Natural killer cell (primary cell): ENCODE data around the gene SKA3. TPM values are rescaled to one million over a fixed set of nuclear protein-coding genes. Genes with fewer than 3 reads are reported as not detected.
A peak's percentile ranks its signal among the peaks of the same experiment; 100 is the strongest.

Experiments
- ATAC-seq, 3 donors: fragments of 150-1000 bp in 2 of 3; fragments of 200-7000 bp in 1 of 3; cut with Tn5 transposase; 1 replicate in 1 of 3; 2 replicates in 2 of 3; pipeline ENCODE4 v1.10.0; 2021; ENCODE audit warnings: mild to moderate bottlenecking in 2 of 3, moderate library complexity in 2 of 3
- DNase-seq, 2 donors: peaks; one replicate each; pipeline versions ENCODE4 v3.0.0 to v3.0.0-alpha.2; 2013 to 2021; ENCODE audit warnings: mixed read lengths in 1 of 2
- H3K27ac ChIP-seq: one replicate; pipeline ENCODE4 v1.5.1; 2013; ENCODE audit warnings: mild to moderate bottlenecking, low read length
- H3K27me3 ChIP-seq: one replicate; pipeline ENCODE4 v1.6.1; 2013; ENCODE audit warnings: low read length; ENCODE audit not compliant: control insufficient read depth, insufficient read depth
- H3K36me3 ChIP-seq: one replicate; pipeline ENCODE4 v1.6.1; 2013; ENCODE audit warnings: low read length; ENCODE audit not compliant: control insufficient read depth, insufficient read depth
- H3K4me1 ChIP-seq: one replicate; pipeline ENCODE4 v1.6.1; 2013; ENCODE audit warnings: low read length; ENCODE audit not compliant: control insufficient read depth, insufficient read depth
- H3K4me3 ChIP-seq: one replicate; pipeline ENCODE4 v1.5.1; 2013; ENCODE audit warnings: low read length
- H3K9me3 ChIP-seq: one replicate; pipeline ENCODE4 v1.6.1; 2013; ENCODE audit warnings: low read length; ENCODE audit not compliant: control insufficient read depth, insufficient read depth
- H3K27ac Mint-ChIP-seq, 2 donors: one replicate each; pipeline ENCODE4 v1.8.0; 2022; ENCODE audit warnings: mild to moderate bottlenecking in 2 of 2, mixed read lengths in 2 of 2, moderate library complexity in 1 of 2
- H3K27me3 Mint-ChIP-seq, 2 donors: one replicate each; pipeline ENCODE4 v1.8.0; 2022; ENCODE audit warnings: low read depth in 2 of 2, mixed read lengths in 2 of 2
- H3K36me3 Mint-ChIP-seq: one replicate; pipeline ENCODE4 v1.8.0; 2022; ENCODE audit warnings: mixed read lengths
- H3K4me1 Mint-ChIP-seq, 2 donors: one replicate each; pipeline ENCODE4 v1.8.0; 2022; ENCODE audit warnings: mixed read lengths in 2 of 2
- H3K4me3 Mint-ChIP-seq: one replicate; pipeline ENCODE4 v1.8.0; 2022; ENCODE audit warnings: mild to moderate bottlenecking, moderate library complexity, mixed read lengths
- H3K9me3 Mint-ChIP-seq, 2 donors: one replicate each; pipeline ENCODE4 v1.8.0; 2022; ENCODE audit warnings: mixed read lengths in 2 of 2
- WGBS: methylation state at CpG from one replicate; pipeline ENCODE4 v1.1.7; 2013; ENCODE audit warnings: missing lambda C conversion rate; ENCODE audit not compliant: insufficient coverage; 5-methylcytosine and 5-hydroxymethylcytosine counted together
- intact Hi-C: fragments of 100-400 bp; cut with micrococcal nuclease; formaldehyde crosslinking; loops from one replicate; pipeline ENCODE4 v1.14.2; 2022
- total RNA-seq, 4 donors: library from RNA; stranded (reverse); fragments of 120-200 nt in 1 of 4; gene quantifications; one replicate each; pipeline versions ENCODE4 v1.2.3 to v1.2.4, GENCODE V29; 2013 to 2022
- TF ChIP-seq, protein P1 (sequence below): fragments of 200-600 bp; IDR thresholded peaks from one replicate; pipeline ENCODE4 v1.8.0; 2022; ENCODE audit warnings: antibody characterized with exemption

The SKA3 gene
- total RNA-seq, 3 donors from 2014 or later (not counting 1 experiment from before 2014, with no cell fraction given) = 1.3 to 3.2 (median 1.4) TPM

- Histone ChIP-seq H3K36me3 (peaks cover 23% of the 10 kb centered on the region), H3K4me1 (no peaks in the 10 kb centered on the region), H3K27me3 (no peaks in the 10 kb centered on the region), H3K4me3 (no peak overlapping the region), H3K27ac (no peak overlapping the region), H3K9me3 (no peaks in the 10 kb centered on the region)
- 99% methylated on average over 5 of the region's 5 CpGs for WGBS
- ATAC-seq (no peak), DNase-seq (no peak)
- no peak overlapping the region for H3K4me3 Mint-ChIP-seq
- intact Hi-C loops = no loop called here
- H3K27me3 Mint-ChIP-seq = no peaks in the 10 kb centered on the region
- H3K9me3 Mint-ChIP-seq = no peaks in the 10 kb centered on the region
- peaks cover 7 to 12% of the 10 kb centered on the region in 2 donors for H3K4me1 Mint-ChIP-seq
- peaks cover 14% of the 10 kb centered on the region for H3K36me3 Mint-ChIP-seq
- TF ChIP-seq, protein P1, sequence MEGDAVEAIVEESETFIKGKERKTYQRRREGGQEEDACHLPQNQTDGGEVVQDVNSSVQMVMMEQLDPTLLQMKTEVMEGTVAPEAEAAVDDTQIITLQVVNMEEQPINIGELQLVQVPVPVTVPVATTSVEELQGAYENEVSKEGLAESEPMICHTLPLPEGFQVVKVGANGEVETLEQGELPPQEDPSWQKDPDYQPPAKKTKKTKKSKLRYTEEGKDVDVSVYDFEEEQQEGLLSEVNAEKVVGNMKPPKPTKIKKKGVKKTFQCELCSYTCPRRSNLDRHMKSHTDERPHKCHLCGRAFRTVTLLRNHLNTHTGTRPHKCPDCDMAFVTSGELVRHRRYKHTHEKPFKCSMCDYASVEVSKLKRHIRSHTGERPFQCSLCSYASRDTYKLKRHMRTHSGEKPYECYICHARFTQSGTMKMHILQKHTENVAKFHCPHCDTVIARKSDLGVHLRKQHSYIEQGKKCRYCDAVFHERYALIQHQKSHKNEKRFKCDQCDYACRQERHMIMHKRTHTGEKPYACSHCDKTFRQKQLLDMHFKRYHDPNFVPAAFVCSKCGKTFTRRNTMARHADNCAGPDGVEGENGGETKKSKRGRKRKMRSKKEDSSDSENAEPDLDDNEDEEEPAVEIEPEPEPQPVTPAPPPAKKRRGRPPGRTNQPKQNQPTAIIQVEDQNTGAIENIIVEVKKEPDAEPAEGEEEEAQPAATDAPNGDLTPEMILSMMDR = no peak
- peak overlapping the region; percentile 7 to 53 for H3K27ac Mint-ChIP-seq
These were observed 27.6 kb downstream of the SKA3 start for GRCh38 chr13:21148557-21149258.

GRCh38 chr13:21147827-21148226 is 28.5 kb downstream of the SKA3 start:
- H3K36me3 Mint-ChIP-seq = peaks cover 19% of the 10 kb centered on the region
- no peaks in the 10 kb centered on the region for H3K4me1 ChIP-seq
- H3K27me3 ChIP-seq = no peaks in the 10 kb centered on the region
- no peak overlapping the region for H3K27ac ChIP-seq
- peaks cover 16 to 21% of the 10 kb centered on the region in 2 donors for H3K4me1 Mint-ChIP-seq
- no peak overlapping the region for H3K4me3 Mint-ChIP-seq
- TF ChIP-seq, protein P1 = no peak
- intact Hi-C loops = no loop called here
- H3K27me3 Mint-ChIP-seq = no peaks in the 10 kb centered on the region
- DNase-seq = peak in 1 of 2 donors; percentile 12
- peak overlapping the region; percentile 7 to 55 for H3K27ac Mint-ChIP-seq
- H3K36me3 ChIP-seq = peaks cover 32% of the 10 kb centered on the region
- ATAC-seq = no peak
- H3K4me3 ChIP-seq = no peak overlapping the region
- WGBS = 85% methylated on average over 4 of the region's 4 CpGs
- H3K9me3 ChIP-seq = no peaks in the 10 kb centered on the region
- H3K9me3 Mint-ChIP-seq = no peaks in the 10 kb centered on the region

DNA sequence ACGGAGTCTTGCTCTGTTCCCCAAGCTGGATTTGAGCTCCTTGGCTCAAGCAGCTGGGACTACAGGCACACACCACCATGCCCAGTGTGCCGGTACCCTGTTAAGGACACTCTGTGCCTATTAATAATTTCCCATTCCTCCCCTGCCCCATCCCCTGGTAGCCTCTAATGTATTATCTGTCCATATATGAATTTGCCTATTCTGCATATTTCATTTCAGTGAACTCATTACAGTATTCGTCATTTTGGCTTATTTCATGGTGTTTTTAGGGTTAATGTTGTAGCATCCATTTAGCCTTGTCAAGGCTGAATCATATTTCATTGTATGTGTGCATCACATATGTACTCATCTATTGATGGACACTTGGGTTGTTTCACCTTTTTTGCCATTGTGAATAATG is 33.6 kb downstream of the SKA3 start:
- intact Hi-C loops = no loop called here
- no peaks in the 10 kb centered on the region for H3K27me3 Mint-ChIP-seq
- DNase-seq (no peak), ATAC-seq (no peak)
- peaks cover 28% of the 10 kb centered on the region for H3K36me3 ChIP-seq
- peaks cover 14% of the 10 kb centered on the region for H3K36me3 Mint-ChIP-seq
- peak overlapping the region; percentile 35 for H3K4me3 Mint-ChIP-seq
- WGBS = 95% methylated on average over 2 of the region's 3 CpGs
- H3K27me3 ChIP-seq = no peaks in the 10 kb centered on the region
- H3K9me3 ChIP-seq = no peaks in the 10 kb centered on the region
- H3K4me1 Mint-ChIP-seq = peaks cover 35 to 44% of the 10 kb centered on the region in 2 donors
- H3K9me3 Mint-ChIP-seq = no peaks in the 10 kb centered on the region
- peaks cover 22% of the 10 kb centered on the region for H3K4me1 ChIP-seq
- no peak overlapping the region for H3K27ac ChIP-seq
- no peak overlapping the region for H3K4me3 ChIP-seq
- TF ChIP-seq, protein P1 = no peak
- peak overlapping the region; percentile 63 to 77 for H3K27ac Mint-ChIP-seq

DNA sequence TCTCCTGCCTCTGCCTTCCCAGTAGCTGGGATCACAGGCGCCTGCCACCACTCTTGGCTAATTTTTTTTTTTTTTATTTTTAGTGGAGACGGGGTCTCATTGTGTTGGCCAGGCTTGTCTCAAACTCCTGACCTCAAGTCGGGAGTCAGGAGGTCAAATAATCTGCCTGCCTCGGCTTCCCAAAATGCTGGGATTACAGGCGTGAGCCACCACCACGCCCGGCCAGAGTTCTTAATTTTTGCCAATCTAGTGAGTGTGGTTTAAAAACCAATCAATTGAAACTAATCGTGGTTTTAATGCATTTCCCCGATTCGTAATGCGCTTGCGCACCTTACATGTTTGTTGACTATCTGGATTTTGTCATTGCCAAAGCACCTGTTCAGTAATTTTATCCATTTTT is 37.0 kb downstream of the SKA3 start:
- Mint-ChIP-seq H3K4me3 (peak overlapping the region; percentile 97), H3K9me3 (no peaks in the 10 kb centered on the region), H3K27me3 (no peaks in the 10 kb centered on the region), H3K36me3 (peaks cover 6% of the 10 kb centered on the region), H3K4me1 (peaks cover 33 to 34% of the 10 kb centered on the region in 2 donors), H3K27ac (peak overlapping the region; percentile 94 to 96)
- intact Hi-C loops = no loop called here
- peaks cover 12% of the 10 kb centered on the region for H3K36me3 ChIP-seq
- DNase-seq (no peak), ATAC-seq (no peak)
- TF ChIP-seq, protein P1 = no peak
- H3K27me3 ChIP-seq = no peaks in the 10 kb centered on the region
- H3K9me3 ChIP-seq = no peaks in the 10 kb centered on the region
- H3K4me1 ChIP-seq = peaks cover 25% of the 10 kb centered on the region
- H3K4me3 ChIP-seq = peak overlapping the region; percentile 95
- H3K27ac ChIP-seq = no peak overlapping the region
- WGBS = 93% methylated on average over 12 of the region's 12 CpGs
